ENCODE data around the gene IFNA1.

IFNA1 gene

DNA sequence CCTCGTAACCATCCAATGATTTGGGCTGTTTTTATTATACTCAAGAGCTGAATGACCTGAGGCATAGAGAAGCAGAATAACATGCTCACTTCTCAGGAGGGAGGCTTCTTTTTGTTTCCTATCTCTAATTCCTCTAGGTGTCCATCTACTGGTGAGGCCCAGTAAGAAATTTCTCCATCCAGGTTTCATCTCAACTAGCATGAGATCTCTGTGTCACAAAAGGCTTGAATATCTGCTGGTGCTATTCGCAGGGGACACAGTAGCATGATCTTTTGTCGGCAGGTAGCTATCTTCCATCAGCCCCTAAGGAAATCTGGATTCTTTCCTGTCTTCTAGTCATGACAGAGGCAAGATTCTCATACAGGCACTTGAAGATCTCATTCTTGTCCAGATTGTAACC lies 33.0 kb downstream of the IFNA1 start (continued):
- TF ChIP-seq YY1 (tag by site-specific recombination; IDR thresholded peaks at IDR 0.05) = no peak

DNA sequence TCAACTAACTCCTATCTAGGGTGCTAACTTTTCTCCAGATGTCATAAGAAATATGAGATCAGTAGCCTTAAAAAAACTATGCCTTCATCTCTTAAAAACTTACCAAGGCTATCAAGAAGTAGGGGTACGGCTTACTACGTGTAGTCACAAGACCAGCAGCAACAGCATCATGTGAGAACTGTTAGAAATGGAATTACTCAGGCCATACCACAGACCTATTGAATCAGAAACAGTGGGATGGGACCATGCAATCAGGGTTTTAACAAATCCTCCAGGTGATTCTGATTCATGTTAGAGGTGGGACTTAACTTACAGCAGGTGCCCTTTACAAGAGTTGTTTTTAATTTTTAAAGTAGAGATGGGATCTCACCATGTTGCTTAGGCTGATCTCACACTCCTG lies 37.2 kb downstream of the IFNA1 start:
- CTCF ChIA-PET = interaction anchor here (0.7 to 1.7 kb wide), 4 partner anchors 11 to 1024 kb away, joined by 3 to 5 read pairs (median 4); no protein-coding TSS in a partner anchor
- H3K27ac ChIP-seq (ENCODE audit: extremely low read depth, low read depth, low read length) = no peak overlapping the region
- H3K4me3 ChIP-seq (ENCODE audit: low read depth, low read length) = no peak overlapping the region
- POLR2A ChIA-PET = no interaction called here
- H3K36me3 ChIP-seq (ENCODE audit: control insufficient read depth in 2 of 2, insufficient read depth in 1 of 2, low read length in 2 of 2) = no peaks in the 10 kb centered on the region
- H3K4me1 ChIP-seq (ENCODE audit: control insufficient read depth, insufficient read depth, low read length) = no peaks in the 10 kb centered on the region
- no peaks in the 10 kb centered on the region for H3K9me3 ChIP-seq (ENCODE audit: control insufficient read depth, insufficient read depth, low read depth, low read length)
- no peak for TF ChIP-seq ZXDB (tag by site-specific recombination; IDR thresholded peaks at IDR 0.05)

DNA sequence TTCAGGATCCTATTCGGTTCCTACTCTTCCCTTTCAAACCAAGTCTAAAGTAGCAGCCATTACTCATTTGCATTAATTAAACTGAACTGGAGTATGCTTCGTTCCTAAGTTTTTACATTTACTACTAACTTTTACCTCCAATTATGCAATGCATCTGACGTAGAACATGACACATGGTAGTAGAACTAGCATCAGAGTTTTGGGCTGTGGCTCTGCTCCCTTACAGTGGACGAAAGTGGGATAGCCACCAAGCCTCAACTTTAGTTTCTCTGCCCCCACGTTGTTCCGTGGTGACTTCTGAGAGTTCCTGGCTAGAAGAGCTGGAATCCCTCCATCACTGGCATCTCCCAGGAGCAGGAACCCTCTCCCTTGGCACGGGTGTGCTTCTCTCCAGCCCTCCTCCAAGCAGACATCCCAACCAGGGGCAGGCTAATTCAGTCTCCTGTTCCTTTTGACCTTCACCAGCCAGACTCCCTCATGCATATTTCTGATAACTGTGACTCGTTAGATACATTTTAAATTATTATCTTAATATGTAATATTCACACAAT lies 39.0 kb downstream of the IFNA1 start:
- TF ChIP-seq ZNF660 (tag by site-specific recombination; IDR thresholded peaks at IDR 0.05) (no peak), ZNF600 (tag by site-specific recombination; IDR thresholded peaks at IDR 0.05) (no peak), ZNF626 (tag by site-specific recombination; IDR thresholded peaks at IDR 0.05) (no peak), ZNF350 (tag by site-specific recombination; IDR thresholded peaks at IDR 0.05) (no peak), ZNF654 (tag by site-specific recombination; IDR thresholded peaks at IDR 0.05; ENCODE audit: low read depth) (no peak), ZNF140 (tag by site-specific recombination; IDR thresholded peaks at IDR 0.05) (no peak), ZNF366 (tag by site-specific recombination; conservative IDR thresholded peaks at IDR 0.05) (no peak), SCRT1 (tag by site-specific recombination; IDR thresholded peaks at IDR 0.05; ENCODE audit: borderline replicate concordance) (no peak), ZNF791 (tag by site-specific recombination; IDR thresholded peaks at IDR 0.05) (no peak), ZNF354C (tag by site-specific recombination; IDR thresholded peaks at IDR 0.05; ENCODE audit: borderline replicate concordance, low read depth) (no peak), ZNF211 (tag by site-specific recombination; IDR thresholded peaks at IDR 0.05; ENCODE audit: low read depth) (no peak), ZNF274 (IDR thresholded peaks at IDR 0.05; ENCODE audit: low read length) (no peak), ZNF274 (tag by site-specific recombination; IDR thresholded peaks at IDR 0.05; ENCODE audit: borderline replicate concordance) (no peak), ZNF701 (tag by site-specific recombination; IDR thresholded peaks at IDR 0.05) (no peak), ZNF214 (tag by site-specific recombination; IDR thresholded peaks at IDR 0.05; ENCODE audit: borderline replicate concordance) (no peak), ZNF341 (tag by site-specific recombination; IDR thresholded peaks at IDR 0.05; ENCODE audit: low read depth) (no peak)
- TF ChIP-seq, protein P1, sequence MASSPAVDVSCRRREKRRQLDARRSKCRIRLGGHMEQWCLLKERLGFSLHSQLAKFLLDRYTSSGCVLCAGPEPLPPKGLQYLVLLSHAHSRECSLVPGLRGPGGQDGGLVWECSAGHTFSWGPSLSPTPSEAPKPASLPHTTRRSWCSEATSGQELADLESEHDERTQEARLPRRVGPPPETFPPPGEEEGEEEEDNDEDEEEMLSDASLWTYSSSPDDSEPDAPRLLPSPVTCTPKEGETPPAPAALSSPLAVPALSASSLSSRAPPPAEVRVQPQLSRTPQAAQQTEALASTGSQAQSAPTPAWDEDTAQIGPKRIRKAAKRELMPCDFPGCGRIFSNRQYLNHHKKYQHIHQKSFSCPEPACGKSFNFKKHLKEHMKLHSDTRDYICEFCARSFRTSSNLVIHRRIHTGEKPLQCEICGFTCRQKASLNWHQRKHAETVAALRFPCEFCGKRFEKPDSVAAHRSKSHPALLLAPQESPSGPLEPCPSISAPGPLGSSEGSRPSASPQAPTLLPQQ (tag by site-specific recombination; IDR thresholded peaks at IDR 0.05) = no peak
- TF ChIP-seq, protein P2, sequence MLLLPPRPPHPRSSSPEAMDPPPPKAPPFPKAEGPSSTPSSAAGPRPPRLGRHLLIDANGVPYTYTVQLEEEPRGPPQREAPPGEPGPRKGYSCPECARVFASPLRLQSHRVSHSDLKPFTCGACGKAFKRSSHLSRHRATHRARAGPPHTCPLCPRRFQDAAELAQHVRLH (tag by site-specific recombination; IDR thresholded peaks at IDR 0.05) = no peak
- TF ChIP-seq, protein P3, sequence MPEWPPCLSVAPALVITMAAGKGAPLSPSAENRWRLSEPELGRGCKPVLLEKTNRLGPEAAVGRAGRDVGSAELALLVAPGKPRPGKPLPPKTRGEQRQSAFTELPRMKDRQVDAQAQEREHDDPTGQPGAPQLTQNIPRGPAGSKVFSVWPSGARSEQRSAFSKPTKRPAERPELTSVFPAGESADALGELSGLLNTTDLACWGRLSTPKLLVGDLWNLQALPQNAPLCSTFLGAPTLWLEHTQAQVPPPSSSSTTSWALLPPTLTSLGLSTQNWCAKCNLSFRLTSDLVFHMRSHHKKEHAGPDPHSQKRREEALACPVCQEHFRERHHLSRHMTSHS (tag by site-specific recombination; IDR thresholded peaks at IDR 0.05) = no peak
- Histone ChIP-seq H3K27ac (ENCODE audit: extremely low read depth, low read depth, low read length) (no peak overlapping the region), H3K4me1 (ENCODE audit: control insufficient read depth, insufficient read depth, low read length) (no peaks in the 10 kb centered on the region), H3K9me3 (ENCODE audit: control insufficient read depth, insufficient read depth, low read depth, low read length) (no peaks in the 10 kb centered on the region), H3K36me3 (ENCODE audit: control insufficient read depth in 2 of 2, insufficient read depth in 1 of 2, low read length in 2 of 2) (no peaks in the 10 kb centered on the region), H3K4me3 (ENCODE audit: low read depth, low read length) (no peak overlapping the region)
- CTCF ChIA-PET = interaction anchor here (0.5 kb wide), 1 partner anchor 116 kb away, joined by 4 read pairs; no protein-coding TSS in a partner anchor
- POLR2A ChIA-PET = no interaction called here

Data from HEK293 (cell line).